GM19467 (cell line): Measurements from ENCODE around the gene AKNA.
"Not testable (repeated sequence)": the region's sequence is repeated elsewhere in the genome, so short reads cannot be mapped to it uniquely, and the experiment has no call there.

Source experiments
- ATAC-seq: cut with Tn5 transposase; IDR thresholded peaks from one replicate; pipeline ENCODE4 v1.9.1; 2021; ENCODE audit warnings: mild to moderate bottlenecking, moderate library complexity; ENCODE audit not compliant: unreplicated experiment

AKNA gene

DNA sequence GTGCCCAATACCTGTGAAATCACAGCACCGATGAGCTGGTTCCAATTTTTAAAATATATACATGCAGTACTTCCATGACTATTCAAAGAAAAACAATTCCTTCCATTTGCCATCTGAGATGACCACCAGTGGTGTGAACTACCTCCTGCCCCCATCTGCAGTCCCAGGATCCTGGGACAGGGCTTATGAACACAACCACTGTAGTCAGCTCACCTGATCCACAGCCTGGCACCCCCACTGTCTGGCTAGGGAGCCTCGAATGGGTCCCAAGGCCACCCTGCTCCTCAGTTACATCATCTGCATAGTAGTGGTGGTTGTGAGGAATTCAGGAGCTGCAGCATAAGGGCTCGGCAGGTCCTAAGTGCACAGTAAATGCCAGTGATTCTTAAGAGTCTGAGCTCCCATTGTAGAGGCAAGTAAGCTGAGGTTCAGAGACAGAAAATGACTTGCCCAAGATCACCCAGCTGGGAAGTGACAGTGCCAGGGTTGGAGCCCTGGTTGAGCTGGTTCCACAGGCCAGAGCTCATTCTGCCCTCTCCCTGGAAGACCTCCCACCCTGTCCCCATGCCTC, 62.0 kb downstream of the AKNA start:
- not testable (repeated sequence) for ATAC-seq

DNA sequence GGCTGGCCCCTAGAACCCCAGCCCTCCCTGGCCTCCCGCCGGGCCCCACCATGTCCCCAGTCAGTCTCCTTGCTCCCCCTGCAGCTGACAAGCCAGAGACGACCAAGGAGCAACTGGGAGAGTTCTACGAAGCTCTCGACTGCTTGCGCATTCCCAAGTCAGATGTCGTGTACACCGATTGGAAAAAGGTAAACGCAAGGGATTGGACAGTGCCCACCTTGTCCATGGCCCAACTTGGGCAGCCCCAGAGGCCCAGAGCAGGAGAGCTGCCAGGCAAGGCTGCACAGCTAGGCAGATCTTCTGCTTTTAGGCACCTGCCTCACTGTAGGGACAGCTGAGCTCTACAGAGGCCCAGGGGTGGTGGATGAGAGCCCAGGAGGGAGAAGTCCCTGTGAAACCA, 62.8 kb downstream of the AKNA start:
- ATAC-seq = not testable (repeated sequence)

DNA sequence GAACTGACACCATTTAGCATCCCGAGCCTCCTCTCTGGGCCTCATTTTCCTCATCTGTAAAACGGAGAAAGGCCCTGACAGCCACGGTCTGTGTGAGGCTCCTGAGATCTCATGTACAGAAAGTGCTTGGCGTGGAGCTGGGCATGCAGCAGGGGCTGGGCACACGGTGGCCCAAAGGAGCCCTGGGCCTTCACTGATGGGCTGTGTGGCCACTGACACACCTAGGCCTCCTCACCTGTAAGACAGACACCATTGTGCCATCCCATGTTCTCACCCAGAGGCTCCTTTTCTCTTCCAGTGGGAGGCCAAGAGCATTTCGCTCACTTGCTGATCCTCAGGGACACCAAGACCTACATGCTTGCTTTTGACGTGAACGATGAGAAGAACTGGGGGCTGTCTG, 63.3 kb downstream of the AKNA start:
- ATAC-seq = no peak

DNA sequence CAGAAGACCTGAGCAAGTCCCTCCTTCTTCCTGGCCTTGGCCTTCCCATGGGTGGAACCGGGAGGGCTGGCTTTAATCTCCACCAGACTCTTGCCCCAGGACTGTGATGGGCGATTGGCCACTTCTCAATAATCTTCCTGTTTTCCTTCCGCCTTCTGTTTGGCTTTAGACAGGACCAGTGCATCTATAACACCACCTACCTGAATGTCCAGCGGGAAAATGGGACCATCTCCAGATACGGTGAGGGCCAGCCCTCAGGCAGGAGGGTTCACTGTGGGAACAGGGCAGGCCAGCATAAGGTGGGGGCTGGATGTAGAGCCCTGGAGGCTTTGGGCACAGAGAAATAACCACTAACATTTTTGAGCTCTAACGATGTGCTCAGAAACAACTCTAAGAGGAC, 63.9 kb downstream of the AKNA start:
- ATAC-seq = not testable (repeated sequence)

DNA sequence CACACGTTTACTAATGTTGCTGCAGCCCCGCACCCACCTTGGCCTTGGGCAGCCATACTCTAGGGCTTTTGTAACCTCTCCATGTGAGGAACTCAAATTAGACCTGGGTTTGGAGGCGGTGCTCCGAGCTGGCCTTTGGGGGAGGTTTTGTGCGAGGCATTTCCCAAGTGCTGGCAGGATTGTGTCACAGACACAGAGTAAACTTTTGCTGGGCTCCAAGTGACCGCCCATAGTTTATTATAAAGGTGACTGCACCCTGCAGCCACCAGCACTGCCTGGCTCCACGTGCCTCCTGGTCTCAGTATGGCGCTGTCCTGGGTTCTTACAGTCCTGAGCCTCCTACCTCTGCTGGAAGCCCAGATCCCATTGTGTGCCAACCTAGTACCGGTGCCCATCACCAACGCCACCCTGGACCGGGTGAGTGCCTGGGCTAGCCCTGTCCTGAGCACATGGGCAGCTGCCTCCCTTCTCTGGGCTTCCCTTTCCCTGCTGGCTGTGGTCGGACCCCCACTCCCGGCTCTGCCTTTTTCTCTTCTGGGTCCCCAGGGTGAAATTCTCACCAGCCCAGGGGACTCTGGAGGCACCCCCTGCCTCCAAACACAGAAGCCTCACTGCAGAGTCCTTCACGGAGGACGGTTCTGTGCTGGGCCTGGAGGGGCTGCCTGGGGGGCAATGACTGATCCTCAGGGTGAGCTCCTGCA, 64.8 kb downstream of the AKNA start, which contains the start of gene ORM1:
TSS of gene ORM1 (plus strand) at position 268 of the 701 bp plus-strand sequence. CDS start at position 304, 36 bp downstream.
- not testable (repeated sequence) for ATAC-seq

DNA sequence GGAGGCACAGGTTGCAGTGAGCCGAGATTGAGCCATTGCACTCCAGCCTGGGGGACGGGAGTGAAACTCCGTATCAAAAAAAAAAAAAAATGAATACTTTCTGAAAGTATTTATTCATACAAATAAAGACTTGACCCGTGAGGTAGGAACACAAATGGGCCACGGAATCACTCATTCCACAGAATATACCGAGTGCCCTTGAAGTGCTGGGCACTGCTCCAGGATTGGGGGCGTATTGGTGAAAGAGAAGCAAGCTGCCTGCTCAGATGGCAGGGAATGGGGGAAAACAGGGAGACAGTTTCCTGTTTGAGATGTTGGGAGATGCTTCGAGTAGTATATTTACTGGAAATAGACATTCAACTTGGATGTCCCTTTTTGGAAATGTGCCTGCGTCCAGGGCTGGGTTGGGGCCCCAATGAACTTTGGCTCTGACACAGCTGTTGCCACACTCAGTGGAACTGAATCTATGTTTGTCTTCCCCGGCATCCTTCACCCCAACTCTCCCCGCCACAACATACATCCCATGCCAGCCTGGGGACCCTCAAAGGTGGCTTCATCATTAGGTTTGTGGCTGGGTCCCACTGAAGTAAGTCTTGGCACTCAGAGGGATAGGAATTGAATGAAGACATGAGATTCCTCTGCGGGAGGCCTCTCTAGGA, 65.5 kb downstream of the AKNA start:
- not testable (repeated sequence) for ATAC-seq

DNA sequence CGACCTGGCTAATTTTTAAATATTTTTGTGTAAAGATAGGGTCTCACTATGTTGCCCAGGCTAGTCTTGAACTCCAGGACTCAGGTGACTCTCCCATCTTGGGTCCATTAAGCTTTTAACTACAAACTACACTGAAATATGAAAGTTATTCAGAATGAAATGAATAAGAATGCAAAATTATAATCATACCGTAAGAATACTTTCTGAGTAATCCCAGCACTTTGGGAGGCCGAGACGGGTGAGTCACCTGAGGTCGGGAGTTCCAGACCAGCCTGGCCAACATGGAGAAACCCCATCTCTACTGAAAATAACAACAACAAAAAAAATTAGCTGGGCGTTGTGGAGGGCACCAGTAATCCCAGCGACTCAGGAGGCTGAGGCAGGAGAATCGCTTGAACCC, 66.0 kb downstream of the AKNA start:
- no peak for ATAC-seq

DNA sequence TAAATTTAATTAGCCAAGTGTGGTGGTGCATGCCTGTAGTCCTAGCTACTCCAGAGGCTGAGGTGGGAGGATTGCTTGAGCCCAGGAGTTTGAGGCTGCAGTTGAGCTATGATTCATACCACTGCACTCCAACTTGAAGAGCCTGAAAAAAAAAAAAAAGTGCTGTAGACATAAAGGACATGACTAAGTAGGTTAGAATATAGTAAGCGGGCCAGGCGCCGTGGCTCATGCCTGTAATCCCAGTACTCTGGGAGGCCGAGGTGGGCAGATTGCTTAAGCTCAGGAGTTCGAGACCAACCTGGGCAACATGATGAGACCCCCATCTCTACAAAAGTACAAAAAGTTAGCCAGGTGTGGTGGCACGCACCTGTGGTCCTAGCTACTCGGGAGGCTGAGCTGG, 67.1 kb downstream of the AKNA start:
- not testable (repeated sequence) for ATAC-seq

DNA sequence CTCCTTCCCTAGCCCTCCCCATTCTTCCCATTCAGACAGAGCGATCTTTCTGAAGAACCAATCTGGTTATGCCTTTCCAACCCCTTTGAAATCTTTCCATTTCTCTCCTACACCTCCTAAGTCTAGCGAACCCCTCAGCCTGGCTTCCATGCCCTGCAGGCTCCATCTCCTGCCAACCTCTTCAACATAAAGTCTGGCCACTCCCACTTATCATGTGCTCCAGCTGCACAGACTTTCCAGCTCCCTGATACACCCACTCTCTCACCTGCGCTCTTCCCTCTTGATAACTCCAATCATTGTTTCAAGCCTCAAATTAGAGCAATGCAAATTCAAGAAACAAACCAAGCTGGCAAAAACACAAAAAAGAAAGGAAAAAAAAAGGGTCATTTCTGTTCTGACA, 68.6 kb downstream of the AKNA start:
- no peak for ATAC-seq

DNA sequence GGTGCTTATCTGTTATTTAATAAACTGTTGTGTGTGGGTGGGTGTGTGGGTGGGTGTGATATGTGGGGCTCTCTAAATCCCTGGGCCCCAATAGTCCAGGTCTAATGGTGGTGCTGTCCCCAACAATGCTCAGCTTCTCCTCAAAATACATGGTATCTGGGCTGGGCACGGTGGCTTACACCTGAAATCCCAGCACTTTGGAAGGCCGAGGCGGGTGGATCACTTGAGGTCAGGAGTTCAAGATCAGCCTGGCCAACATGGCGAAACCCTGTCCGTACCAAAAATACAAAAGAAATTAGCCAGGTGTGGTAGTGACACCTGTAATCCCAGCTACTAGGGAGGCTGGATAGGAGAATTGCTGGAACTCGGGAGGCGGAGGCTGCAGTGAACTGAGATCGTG, 69.4 kb downstream of the AKNA start:
- ATAC-seq = no peak

DNA sequence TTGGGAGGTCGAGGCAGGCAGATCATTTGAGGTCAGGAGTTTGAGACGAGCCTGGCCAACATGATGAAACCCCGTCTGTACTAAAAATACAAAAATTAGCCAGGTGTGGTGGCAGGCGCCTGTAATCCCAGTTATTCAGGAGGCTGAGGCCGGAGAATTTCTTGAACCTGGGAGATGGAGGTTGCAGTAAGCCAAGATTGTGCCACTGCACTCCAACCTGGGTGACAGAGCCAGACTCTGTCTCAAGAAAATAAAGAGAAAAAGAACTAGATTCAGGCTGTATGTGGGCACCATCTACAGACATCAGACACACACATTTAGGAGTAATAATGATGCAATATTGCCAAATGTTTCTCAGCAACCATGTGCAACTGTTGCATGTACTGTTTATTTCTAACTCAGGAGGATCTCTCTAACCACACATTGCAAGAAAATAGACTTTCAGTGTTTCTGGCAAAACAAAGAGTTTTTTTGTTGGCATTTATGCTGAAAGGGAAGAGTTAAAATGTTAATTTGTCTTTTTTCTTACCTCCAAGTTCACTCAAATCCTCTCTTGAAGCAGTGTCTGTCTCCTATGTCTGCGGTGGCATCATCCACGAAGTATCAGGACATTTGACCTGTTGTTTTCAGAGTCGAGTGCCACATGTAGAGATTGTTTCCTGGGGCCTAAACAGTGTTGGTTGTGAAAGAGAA, 70.0 kb downstream of the AKNA start:
- no peak for ATAC-seq

DNA sequence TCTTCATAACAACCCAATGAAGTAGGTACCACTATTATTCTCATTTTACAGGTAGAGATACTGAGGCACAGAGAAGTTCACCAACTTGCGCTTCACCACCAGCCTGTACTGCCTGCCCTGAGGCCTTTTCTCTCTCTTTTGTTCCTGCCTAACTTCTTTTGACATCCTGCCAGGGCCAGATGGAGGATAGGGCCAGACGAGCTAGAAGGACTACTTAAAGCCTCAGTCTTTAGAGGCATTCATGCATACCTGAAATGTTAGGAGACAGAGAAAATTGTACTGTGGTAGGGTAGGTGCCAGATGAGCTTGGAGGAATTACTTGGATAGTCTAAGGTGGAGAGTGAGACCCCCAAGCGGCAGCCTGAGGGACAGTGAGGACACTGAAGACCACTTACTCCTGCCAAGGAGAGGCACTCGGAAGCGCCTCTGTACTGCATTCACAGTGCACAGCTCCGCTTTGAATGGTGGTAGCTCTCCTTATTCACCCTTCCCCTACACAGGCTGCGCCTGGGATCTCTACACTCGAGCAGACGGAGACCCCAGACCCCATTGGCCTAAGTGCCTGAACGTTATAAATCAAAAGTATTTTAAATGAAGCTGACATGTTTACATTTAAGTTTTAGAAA, 71.1 kb downstream of the AKNA start:
- no peak for ATAC-seq

DNA sequence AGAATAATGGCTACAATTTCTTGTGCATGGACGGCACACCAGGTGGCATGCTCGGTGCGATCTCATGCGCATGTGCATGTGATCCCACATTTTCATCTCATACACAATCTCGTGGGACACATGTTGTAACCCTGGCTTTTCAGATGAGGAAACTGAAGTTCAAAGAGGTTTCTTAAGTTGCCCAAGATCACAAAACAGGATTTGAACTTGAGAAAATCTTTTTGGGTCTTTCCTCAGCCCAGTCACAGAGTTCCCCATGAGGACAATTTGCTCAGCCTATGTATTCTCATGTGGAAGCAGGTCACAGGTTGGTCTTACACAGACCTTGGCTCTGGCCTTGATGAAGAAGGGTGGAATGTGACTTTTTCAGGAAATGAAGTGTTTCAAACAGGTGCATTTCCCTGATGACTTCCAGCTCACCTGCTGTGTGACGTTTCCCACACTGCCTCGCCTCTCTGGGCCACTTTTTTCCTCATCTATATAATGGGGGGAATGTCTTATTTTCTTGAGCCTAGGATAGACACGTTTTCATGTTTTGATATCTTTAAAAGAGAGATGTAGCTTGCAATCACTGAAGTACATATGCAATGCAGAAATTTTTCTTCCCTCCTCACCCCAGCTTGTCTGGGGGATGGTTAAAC, 71.9 kb downstream of the AKNA start:
- ATAC-seq = no peak

DNA sequence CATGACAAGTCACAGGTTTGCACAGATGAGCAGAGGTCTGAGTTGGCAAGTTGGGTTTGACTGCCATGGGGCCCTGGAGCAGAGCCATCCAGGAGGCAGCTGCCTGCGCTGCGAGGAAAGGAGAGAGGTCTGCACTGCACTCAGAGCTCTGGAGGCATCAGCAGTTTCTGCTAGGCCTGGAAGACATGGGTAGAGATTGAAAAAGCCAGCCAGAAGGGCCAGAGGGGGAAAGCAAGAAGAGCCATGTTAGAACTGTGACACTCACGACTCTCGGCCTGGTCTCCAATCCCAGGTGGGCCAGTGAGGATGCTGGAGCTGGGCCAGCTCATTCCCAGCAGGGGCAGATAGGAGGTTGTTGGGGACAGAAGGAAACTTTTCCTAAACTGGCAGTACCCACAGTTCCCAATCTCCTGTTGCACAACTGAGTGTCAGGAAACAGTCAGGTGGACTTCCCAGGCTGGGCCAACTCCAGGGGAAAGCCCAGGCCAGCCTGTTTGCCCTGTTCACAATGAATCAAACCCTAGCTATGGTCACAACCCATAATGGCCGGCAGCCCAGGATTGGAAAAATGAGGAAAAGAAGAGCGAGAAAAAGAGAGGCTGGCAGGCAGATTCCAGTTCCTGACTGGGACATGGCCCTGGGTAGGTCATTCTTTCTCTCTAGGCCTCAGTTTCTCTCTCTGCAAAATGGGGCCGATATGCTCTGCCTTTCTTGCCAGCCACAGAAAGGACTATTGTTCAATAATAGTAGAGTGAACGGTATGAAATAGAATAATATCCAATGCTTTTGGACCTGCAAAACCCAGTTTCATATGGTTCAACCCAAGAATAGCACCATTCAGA, 72.7 kb downstream of the AKNA start:
- ATAC-seq = no peak

DNA sequence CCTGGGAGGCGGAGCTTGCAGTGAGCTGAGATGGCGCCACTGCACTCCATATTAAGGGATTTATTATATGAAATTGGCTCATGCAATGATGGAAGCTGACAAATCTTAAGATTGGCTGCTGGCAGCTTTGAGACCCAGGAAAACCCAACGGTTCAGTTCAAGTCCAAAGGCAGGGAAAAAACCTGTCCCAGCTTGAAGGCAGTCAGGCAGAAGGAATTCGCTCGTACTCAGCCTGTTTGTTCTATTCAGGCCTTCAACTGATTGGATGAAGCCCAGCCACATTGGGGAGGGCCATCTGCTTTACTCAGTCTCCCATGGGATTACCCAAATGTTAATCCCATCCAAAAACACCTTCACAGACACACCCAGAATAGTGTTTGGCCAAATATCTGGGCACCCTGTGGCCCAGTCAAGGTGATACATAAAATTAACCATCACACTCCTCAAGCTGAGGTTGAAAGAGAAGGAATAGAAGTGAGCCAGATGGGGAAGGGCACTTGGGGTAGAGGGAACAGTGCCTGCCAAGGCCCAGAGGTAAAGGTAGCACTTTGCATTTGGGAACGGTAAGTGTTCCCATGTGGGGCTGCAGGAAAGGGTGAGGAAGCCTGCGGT, 73.4 kb downstream of the AKNA start:
- no peak for ATAC-seq

DNA sequence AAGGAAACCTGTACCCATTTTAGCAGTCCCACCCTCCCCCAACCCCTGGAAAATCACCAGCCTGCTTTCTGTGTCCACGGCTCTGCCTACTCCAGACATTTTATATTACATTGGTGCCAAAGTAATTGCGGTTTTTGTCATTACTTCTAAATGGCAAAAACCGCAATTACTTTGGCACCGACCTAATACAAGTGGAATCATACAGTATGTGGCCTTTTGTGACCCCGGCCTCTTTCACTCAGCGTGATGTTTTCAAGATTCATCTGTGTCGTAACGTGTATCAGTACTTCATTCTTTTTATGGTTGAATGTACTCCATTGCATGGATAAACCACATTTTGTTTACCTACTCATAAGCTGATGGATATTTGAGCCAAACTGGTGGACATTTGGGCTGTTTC, 74.6 kb downstream of the AKNA start:
- ATAC-seq = no peak

DNA sequence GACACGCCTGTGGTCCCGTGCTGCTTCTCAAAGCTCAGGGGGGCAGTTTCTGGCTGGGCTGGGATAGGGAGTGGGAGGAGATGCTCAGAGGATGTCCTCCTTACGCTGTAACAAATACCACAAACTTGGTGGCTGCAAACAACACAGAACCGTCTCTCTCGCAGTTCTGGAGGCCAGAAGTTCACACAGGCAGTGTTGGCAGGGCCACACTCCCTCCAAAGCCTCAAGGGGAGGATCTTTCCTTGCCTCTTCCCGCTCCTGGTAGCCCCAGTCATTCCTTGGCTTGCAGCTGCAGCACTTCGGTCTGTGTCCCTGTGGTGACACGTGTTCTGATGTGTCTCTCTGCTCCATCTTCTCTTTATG, 75.3 kb downstream of the AKNA start:
- no peak for ATAC-seq

DNA sequence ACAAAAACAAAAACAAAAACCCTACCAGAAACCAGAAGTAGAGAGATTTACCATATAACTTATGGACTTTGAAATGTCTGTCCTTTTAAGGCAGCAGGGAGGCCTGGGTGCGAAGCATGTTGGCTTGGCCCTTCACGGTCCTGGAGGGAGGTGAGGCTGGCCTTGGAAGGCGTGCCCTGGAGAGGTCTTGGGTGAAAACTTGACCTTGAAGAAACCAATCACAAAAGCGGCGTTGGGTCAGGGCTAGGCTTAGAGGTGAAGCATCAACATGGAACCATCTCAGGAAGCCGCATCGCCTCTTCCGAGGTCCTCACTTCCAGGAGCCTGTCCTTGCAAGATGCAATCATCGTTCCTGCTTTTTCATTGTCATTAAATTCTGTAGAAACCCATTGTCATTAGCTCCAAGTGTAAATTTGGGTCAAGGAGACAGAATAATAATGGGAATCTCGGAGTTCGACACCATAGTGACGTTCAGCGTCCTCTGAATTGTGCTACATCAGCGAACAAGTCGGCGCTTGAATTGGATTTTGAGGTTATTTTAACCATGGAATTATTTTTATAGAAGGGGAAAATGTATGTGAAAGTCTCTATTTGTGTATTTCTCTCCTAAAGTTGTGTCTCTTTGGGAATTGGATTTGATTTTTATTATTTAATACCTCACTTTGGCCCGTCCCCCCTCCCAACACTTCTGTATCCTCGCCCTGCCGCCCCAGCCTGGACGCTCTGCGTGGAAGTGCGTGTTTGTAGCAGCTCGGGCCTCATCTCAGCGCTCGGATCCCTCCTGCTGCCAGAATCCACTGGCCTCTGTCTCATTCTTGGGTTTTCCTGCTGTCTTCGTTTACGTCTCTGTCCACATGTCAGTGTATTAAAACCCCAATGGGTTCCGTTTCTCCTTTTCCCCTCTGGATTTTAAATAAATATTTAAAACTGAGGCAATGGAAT, 75.9 kb downstream of the AKNA start:
- no peak for ATAC-seq
